Measurements from ENCODE around the gene IRS1.

Gene IRS1

GRCh38 chr2:226694586-226695284 is 104.9 kb downstream of the IRS1 start:
- DNase-seq (ENCODE audit: low read depth), result no peak
- no peak overlapping the region for H3K4me3 ChIP-seq (ENCODE audit: low read depth, low read length)
- no peak for TF ChIP-seq CTCF (IDR thresholded peaks at IDR 0.05; ENCODE audit: insufficient read depth, low read depth, low read length, missing control alignments)

- H3K4me3 ChIP-seq (ENCODE audit: low read depth, low read length), result no peak overlapping the region
- no peak for DNase-seq (ENCODE audit: low read depth)
- no peak for TF ChIP-seq CTCF (IDR thresholded peaks at IDR 0.05; ENCODE audit: insufficient read depth, low read depth, low read length, missing control alignments)
Measured at GRCh38 chr2:226694149-226694548, 105.5 kb downstream of the IRS1 start.

- DNase-seq (ENCODE audit: low read depth), result no peak
- no peak overlapping the region for H3K4me3 ChIP-seq (ENCODE audit: low read depth, low read length)
- no peak for TF ChIP-seq CTCF (IDR thresholded peaks at IDR 0.05; ENCODE audit: insufficient read depth, low read depth, low read length, missing control alignments)
Measured at GRCh38 chr2:226693521-226693920, 106.1 kb downstream of the IRS1 start.

- no peak for DNase-seq (ENCODE audit: low read depth)
- no peak overlapping the region for H3K4me3 ChIP-seq (ENCODE audit: low read depth, low read length)
- TF ChIP-seq CTCF (IDR thresholded peaks at IDR 0.05; ENCODE audit: insufficient read depth, low read depth, low read length, missing control alignments), result no peak
Measured at GRCh38 chr2:226692521-226693126, 107.0 kb downstream of the IRS1 start.

- DNase-seq (ENCODE audit: low read depth), result no peak
- no peak overlapping the region for H3K4me3 ChIP-seq (ENCODE audit: low read depth, low read length)
- TF ChIP-seq CTCF (IDR thresholded peaks at IDR 0.05; ENCODE audit: insufficient read depth, low read depth, low read length, missing control alignments), result no peak
Measured at GRCh38 chr2:226691255-226691654, 108.4 kb downstream of the IRS1 start.

- H3K4me3 ChIP-seq (ENCODE audit: low read depth, low read length), result no peak overlapping the region
- TF ChIP-seq CTCF (IDR thresholded peaks at IDR 0.05; ENCODE audit: insufficient read depth, low read depth, low read length, missing control alignments), result no peak
- DNase-seq (ENCODE audit: low read depth), result no peak
Measured at GRCh38 chr2:226690461-226691024, 109.1 kb downstream of the IRS1 start.
